Measurements from ENCODE around the gene OBP2B.

The OBP2B gene

DNA sequence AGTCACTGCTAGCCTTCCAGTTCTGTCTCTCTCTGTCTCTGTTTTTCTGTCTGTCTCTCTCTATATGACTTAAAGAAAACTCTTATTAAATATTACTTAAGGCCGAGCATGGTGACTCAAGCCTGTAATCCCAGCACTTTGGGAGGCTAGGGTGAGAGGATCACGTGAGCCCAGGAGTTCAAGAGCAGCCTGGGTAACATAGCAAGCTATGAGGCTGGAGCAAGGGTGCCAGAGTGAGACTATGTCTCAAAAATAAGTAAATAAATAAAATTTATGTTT lies 43.7 kb downstream of the OBP2B start:
- no peak for DNase-seq

DNA sequence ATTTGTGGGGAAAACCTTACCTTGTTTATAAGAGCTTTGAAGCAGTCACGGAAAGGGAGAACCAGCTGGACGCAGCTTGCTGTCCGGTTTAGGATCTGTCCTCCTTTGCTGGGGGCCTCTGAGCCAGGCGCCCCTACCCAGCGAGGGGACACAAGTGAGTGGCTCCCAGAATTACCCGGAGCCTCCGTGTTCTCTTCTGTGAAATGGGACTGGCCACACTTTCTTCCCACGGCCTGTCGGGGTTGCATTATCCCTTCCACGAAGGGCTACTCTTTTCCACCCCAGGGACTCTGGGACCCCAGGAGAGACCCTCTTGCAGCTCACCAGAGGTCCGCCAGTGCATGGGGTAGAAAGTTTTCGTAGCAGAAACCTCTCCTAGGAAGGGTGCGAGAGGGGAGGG lies 44.9 kb downstream of the OBP2B start:
- DNase-seq: no peak

- no peak for DNase-seq
Observed at GRCh38 chr9:133163504-133164172, 45.4 kb downstream of the OBP2B start, which contains the start of gene GBGT1. GBGT1 (minus strand) TSS chr9:133163914; CDS start chr9:133162412, 1,502 bp downstream.

- no peak for DNase-seq
Observed at GRCh38 chr9:133162861-133163503, 46.1 kb downstream of the OBP2B start.

DNA sequence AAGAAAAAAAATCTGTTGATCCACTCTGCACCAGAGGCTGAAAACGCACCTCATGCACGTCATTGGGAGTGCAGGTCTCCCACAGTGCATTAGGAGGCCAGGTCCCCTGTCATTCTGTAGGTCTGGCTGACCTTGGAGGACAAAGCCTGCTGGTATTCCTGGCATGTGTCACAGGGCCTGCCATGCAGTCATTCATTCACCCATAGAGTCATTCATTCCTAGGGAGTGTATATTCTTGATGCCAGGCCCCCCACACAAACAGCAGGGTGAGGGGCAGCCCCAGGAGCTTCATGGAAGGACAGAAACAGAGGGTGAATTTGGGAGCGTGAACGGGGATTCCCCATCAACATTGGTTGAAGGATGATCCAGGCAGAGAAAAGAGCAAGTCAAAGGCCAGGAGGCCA lies 47.5 kb downstream of the OBP2B start:
- DNase-seq: no peak

- no peak for DNase-seq
Observed at GRCh38 chr9:133160742-133161546, 48.1 kb downstream of the OBP2B start.

GRCh38 chr9:133158695-133159094 lies 50.4 kb downstream of the OBP2B start:
- DNase-seq: no peak
